SK-N-MC (cell line): ENCODE data around the gene SPIN1.

Source experiments
- EZH2 ChIP-seq: fragments of 200-600 bp; sonication (generic); IDR thresholded peaks from one replicate; pipeline ENCODE4 v1.6.1; 2017; ENCODE audit warnings: antibody characterized with exemption
- FOXP2 ChIP-seq: optimal IDR thresholded peaks from 2 replicates; pipeline ENCODE3; 2011; ENCODE audit warnings: mild to moderate bottlenecking, moderate library complexity; ENCODE audit not compliant: insufficient read depth; ENCODE audit errors: extremely low read length, control extremely low read depth
- POLR2AphosphoS5 ChIP-seq: IDR thresholded peaks from 2 replicates; pipeline ENCODE4 v1.6.1; 2012; ENCODE audit warnings: mild to moderate bottlenecking, low read depth, low read length, borderline replicate concordance

- no peak for TF ChIP-seq EZH2
- no peak for TF ChIP-seq POLR2AphosphoS5
- no peak for TF ChIP-seq FOXP2
Measured at GRCh38 chr9:88391236-88391635, 3.0 kb downstream of the SPIN1 start.
